NCI-H187 (cell line): ENCODE measurements around the gene PTPN1.
"Not testable (repeated sequence)": the region's sequence is repeated elsewhere in the genome, so short reads cannot be mapped to it uniquely, and the experiment has no call there.

ENCODE experiments used
- DNase-seq, 2 experiments: peaks; one replicate each; lab custom pipeline; 2025; lab: John Stamatoyannopoulos, UW

Gene PTPN1

DNA sequence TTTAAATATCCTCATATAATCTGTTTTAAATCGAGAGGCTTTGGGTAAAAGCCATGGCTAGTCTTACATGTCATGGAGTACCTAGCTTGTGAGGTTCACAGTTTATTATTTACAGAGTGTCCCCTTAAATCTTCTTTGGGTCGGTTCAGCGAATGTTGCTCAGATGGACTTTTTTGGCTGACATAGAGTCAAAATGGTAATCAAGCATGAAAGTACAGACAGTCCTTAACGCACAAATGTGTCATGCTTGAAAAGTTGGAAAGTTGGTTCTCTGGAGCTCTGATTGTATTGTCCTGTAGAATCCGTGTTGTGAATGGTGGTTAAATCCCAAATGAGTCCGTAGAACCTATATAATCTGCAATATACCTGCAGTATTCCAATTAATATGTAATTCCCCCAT lies 22.0 kb downstream of the PTPN1 start:
- no peak for DNase-seq

DNA sequence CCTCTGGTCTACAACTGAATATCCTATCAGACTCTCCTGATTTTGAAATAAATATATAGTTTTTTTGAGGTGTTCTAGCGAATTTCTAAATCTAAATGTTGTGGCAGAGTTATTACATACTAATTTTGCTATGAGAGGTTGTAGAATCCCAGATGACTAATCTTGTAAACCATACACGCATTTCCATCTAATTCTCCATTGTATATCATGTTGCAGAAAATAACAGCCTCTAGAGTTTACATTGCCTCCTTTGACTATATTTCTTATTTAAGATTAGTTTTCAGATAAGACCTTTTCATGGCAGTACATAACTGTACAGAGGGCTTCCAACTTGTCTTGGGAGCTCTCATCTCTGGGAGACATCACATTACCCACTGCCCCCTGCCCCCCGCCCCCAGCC lies 22.9 kb downstream of the PTPN1 start:
- DNase-seq: no peak

DNA sequence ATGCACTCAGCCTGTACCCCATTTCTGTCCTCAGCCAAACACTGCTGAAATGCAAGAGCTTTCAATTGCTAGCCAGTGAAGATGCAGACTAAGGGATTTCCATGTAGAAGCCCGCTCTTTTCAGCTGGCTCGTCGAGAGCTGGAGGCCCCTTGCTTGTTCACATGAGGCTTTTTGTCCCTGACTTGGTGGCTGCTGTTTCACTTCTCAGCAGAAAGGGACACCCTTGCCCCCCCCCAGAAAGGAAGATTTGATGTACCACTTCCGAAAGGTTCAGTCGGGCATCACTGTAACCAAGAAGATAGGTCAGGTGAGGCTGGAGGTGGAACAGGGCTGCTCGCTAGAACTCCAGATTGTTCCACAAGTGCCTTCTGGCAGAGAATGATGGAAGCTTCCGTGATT lies 23.3 kb downstream of the PTPN1 start:
- DNase-seq: no peak

DNA sequence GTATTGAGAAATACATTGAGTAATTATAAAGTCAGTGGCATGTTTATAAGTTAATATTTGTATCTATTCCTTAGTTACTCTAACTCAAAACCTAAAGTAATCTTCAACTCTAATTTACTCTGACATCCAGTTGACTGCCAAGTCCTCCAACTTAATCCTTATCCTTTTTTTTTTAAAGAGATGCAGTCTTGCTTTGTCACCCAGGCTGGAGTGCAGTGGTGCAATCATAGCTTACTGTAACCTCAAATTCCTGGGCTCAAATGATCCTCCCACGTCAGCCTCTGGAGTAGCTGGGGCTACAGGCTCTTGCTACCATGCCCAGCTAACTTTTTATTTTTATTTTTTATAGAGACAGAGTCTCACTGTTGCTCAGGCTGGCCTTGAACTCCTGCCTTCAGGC lies 24.4 kb downstream of the PTPN1 start:
- DNase-seq: no peak

DNA sequence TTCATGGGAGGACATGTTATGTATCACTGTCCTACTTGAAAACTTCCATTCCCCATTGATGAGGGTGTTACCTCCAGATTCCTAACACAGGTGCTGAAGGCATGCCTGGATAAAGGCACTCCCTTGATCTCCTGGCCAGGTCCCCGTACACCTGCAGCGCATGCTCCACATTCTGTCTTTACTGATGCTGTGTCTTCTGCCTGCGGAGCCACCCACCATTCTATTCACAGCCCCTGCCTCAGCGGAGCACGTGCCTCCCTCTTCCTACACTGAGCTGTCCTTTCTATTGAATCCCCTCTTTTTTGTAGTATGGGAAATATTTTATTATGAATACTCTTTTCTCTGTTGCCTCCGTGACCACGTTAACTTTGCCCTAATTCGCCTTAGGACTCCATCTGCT lies 25.0 kb downstream of the PTPN1 start:
- no peak for DNase-seq

DNA sequence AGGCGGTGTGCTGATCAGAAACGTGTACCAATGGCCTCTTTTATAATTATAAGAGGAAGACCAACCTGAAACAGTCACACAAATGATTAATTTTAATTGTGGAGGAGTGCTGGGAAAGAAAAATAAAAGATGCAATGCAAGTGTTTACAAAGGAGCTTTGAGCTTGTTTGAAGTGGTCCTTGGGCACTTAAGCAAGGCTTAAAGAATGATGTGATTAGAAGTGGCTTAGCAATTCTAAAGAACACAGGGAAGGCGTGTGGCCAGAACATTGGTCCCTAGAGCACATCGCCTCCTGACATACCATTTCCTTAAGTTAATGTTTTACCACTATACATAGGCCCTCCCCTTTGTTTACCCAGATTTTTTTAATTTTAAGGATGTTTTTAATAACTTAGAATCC lies 26.1 kb downstream of the PTPN1 start:
- peak; percentile 7 to 34 for DNase-seq

DNA sequence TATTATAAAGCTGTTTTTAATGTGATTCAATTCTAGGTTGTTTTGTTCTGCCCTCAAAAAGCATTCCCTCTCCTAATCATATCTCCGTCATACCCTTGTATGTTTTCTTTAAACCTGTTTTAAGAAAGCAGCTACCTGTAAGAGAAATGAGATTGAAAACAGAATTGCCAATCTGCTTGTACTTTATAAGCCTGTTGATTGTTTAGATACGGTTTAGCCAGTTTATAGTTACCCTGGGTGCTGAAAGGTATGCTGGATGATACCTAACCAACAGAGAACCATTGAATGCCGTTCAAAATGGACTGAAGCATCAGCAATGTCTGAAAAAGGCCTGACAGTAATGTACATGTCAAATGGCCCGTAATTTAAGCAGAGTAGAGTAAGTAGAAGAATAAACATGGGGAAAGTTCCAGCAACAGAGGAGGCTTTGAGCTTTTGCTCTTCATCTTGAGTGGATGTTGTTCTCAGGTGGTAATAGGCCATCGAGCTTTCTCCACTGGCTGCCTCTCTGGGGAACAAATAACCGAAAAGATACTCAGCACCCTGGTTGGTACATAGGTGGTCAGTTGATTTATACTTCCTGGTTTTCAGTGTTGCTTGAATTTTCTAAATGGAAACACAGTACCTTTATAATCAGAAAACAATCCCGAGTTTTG lies 27.5 kb downstream of the PTPN1 start:
- DNase-seq: peak; percentile 25 to 30

DNA sequence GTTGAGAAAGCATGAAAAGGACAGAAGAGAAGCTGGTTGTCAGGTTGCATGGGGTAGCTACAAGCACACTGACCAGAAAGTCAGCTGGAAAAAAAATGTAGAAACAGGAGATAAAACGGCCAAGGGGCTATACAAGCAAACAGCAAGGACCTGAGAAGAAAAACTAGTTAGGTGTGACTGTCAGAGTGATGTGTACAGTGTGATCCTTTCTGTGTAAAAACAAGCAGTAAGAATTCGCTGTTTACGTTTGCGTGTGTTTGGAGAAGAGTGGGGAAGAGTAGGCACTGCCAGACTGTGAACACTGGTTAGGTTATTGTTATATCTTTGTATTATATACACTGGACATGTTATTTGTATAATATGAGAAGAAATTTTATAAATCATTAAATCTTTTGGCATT lies 28.1 kb downstream of the PTPN1 start:
- DNase-seq: no peak

DNA sequence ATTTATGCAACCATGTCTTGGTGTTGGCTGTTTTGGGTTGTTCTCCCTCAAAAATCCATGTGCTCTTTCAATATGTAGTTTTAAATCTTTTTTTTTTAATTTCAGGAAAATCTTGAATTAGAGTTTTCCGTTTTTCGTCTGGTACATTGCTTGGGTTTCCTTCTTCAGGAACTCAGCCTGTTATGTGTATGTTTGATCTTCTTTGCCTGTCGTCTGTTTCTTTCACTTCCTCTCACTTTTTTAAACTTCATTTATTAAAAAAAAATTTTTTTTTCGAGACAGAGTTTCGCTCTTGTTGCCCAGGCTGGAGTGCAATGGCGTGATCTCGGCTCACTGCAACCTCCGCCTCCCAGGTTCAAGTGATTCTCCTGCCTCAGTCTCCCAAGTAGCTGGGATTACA lies 29.6 kb downstream of the PTPN1 start:
- DNase-seq: not testable (repeated sequence)

DNA sequence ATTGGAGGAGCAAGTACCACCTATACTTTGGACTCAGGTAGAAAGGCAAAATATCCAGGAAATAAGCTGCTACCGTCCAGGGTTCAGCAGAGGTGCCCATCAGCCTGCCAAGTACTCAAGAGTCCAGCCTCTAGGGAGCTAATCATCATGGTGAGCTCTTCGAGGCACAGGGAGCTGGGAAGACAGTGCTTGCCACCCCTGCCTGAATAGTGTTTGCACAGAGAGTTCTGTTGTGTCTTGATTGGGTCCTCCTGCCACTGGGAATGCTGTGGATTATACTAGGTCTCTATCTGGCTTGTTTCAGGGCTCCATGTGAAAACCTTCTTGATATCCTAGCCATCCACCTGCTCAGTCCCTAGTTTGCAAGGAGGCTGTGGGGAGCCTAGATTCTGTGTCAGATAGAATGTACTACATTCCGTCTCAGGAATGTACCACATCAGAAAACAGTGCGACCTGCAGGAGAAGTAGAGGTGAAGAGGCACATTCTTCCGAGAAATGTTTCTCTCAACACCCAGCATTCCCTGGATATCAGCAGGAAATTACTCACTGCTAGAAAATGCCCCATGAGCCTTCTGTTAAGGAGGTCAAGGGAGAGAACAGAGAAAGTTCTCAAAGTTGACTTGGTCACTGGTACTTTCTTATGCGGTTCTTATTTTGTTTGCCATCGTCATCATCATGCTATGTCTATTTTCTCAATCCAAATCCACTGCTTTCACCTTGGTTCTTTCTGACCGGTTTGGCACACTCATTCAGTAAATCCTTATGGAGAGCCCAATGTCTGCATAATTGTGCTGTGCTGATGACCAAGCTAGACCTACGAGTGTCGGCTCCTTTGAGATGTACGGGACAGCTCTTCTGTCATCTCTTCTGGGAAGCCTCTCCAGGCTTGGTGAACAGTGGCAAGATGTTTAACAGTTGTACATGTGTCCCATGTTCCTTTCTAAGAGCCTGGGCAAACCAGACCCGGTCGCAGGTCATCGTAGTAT lies 30.7 kb downstream of the PTPN1 start:
- no peak for DNase-seq

DNA sequence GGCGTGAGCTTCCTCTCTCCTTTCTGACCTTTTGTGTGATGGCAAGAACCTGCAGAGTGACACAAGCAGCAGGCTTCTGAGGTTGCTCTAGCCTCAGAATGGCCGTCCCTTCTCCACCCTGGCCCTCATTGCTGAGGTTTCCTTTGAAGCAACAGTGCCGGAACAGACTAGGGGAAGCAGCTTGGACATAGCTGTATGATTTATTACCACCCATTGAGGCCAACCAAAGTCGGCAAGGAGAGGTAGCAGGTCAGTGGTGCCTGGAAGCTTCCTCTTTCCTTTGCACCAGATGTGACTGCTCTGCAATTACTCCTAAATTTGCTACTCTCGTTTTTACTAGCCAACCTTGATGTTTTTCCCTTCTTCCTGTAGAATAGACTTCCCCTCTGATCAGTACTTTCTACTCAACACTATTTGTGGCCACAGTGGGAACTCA lies 31.4 kb downstream of the PTPN1 start:
- no peak for DNase-seq

DNA sequence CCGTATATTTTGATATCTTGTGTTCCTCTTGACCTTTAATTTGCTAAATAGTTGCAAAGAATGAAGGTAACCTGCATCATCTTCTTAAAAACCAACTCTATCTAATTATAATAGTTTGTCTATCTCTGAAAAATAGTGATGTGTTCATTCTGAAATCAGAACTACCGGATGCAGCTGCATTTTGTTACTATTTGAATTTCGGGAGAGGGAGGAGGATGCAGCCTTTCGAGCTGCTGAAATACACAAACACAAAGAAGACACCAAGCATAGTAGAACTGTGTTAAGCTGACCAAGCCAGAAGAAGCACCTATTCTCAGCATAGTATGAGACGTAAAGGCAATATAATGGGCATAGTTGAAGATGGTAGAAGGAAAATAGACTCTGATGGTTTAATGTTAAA lies 33.1 kb downstream of the PTPN1 start:
- DNase-seq: no peak

DNA sequence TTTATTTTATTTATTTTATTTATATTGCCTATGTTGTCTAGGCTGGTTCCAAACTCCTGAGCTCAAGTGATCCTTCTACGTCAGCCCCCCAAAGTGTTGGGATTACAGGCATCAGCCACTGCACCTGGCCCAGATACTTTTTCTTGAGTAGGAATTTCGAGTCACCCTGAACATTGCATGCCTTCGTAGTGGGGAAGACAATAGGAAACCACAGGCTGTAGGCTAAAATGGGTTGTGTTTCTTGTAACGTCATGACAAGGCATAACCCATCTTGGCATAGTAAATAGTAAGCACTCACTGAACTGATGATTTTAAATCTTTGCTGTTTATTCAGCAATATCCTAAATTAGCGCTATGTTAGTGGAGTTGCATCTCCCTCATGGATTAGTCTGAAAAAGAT lies 34.9 kb downstream of the PTPN1 start:
- DNase-seq: no peak

DNA sequence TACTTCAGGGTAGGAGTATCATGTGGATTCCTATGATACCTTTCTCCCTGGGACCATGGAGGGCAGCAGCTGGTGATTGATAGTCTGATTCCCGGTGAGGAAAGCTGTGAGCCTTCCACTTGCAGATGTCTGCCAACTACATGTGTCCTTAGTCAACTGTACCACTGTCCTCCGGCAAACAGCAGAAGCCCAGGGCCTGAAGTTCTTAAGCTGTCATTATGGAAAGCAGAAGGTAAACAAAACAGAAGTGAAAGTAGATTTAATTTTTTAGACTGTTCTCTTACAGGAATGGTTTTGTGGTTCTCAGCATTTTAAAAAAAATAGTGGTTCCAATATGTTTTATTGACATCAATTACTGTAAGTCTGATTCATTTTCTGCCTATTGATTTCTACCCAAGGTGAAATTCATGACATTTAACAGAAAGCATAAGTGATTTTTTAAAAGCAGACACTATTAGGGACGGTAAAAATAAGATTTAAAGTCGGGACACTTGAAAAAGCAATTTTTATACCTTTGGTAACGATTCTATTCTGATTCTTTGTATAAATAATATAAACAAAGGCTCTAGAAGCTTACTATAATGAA lies 36.6 kb downstream of the PTPN1 start:
- DNase-seq: no peak

DNA sequence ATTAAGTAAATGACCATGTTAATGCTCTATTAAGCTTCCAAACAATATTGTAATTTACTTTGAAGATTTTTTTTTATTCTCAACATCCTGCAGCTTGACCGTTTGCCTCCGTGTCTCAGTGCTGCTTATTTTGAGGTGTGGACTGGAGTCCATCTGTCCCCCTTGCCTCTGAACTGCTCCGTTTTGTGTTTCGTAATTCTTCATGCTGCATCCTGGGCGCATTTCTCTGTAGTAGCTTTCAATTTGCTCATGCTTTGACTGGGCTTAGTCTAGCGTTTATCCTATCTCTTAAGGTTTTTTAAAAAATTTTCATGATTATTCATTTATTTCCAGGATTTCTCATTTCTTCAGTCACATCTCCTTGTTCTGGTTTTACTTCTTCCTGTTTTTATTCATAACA lies 37.8 kb downstream of the PTPN1 start:
- no peak for DNase-seq

DNA sequence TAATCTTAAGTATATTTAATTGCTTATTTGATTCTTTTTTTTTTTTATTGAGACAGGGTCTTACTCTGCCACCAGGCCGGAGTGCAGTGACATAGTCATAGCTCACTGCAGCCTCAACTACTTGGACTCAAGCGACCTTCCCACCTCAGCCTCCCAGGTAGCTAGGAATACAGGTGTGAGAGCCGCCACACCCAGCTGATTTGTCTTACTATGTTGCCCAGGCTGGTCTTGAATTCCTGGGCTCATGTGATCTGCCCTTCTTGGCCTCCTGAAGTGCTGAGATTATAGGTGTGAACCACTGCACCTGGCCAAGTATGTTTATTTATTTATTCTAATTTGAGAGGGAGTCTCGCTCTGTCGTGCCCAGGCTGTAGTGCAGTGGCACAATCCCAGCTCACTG lies 38.2 kb downstream of the PTPN1 start:
- no peak for DNase-seq

DNA sequence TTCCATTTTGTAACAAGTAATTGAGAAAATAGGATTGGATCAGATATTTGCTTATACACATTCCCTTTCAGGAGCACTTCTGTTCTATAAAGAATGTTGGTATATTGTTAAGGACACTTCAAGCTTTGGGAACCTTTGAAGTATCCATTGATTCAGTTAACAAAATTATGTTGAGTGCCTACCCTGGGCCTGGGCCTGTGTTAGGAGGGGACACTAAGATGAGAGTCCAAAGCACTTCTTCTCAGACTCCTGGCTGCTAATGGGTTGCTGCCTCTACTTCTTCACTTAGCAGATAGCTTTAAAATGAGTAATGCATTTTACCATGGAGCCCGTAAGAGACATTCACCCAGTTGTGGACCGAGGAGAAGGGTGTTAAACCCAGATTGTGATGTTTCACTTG lies 40.3 kb downstream of the PTPN1 start:
- peak; percentile 24 to 36 for DNase-seq

DNA sequence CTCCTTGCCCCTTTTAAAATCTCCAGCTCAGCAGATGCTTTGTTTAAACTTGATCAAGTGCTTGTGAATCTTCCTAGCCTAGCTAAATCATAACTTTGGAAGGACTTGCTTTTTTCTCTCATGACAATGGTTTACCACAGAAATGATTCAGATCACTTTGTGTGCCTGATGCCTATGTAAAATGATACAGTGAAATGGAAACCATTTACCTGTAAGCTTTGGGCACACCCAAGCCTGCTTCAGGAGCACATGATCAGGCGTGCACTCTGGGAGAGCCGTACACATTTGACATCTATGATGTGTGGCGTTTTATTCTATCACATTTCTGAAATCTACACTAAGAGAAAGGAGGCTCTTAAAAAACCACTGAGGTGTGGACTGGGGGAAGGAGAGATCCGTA lies 41.1 kb downstream of the PTPN1 start:
- peak; percentile 55 to 74 for DNase-seq

DNA sequence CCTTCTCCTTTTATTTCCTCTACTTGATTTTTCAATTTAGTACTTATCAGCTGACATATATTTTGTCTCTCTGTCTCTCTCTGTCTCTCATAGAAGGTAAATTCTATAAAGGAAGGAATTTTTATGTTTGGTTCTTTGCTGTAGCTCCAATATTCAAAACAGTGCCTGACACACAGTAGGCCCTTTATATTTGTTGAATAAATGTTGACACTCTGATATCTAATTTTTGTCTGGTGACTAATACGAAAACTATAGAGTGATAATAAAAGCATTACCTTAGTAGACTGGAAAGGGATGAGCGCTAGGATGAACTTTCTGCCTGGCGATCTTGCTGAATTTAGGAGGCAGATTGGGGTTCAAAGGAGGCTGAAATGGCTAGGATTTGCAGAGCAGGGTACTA lies 42.8 kb downstream of the PTPN1 start:
- DNase-seq: no peak

DNA sequence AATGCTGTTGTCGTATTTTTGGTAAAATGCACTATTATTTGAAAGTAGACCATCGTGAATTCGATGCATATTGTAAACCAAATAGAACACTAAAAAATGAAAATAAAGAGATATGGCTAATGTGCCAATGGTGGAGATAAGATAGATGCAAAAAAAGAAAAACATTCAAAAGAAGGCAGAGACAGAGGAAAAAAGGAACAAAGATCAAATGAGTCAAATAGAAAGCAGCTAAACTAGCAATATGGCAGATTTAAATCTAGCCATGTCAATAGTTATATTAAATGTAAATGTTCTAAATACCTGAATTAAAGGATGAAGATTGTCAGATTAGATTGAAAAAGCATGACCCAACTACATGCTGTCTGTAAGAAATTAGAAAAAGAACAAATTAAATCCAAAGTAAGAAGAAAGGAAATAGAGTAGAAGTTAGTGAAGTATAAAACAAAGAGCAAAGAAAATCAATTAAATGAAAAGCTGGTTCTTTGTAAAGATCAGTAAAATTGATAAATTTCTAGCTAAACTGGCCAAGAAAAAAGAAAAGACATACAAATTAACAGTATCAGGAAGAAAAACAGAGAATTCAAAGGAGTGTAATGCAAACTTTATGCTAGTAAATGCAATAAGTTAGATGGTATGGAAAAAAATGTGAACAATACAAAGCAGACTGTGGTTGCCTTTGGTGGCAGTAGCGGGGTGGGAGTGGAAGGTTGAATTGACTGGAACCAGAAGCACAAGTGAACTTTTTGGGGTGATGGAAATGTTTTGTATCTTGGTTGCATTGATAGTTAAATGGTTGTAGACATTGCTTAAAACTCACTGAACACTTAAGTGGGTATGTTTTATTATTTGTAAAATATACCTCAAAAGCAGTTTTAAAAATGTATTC lies 44.8 kb downstream of the PTPN1 start:
- no peak for DNase-seq

DNA sequence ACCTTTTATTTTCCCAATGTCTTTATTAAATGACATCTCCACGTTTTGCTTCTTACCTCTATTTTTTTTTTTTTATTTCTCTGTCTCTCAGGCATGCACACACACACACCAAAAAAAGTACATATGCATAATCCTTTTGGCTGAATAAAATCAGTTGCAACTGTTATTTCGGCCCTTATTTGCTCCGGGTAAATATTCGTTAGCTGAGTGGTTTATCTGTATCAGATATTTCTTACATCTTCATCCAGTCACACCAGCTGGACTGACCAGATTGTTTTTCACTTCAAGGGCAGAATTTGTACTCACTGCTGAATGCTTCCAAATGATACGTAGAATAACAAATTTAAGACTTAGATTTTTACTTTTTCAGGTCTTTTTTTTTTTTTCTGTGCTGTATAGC lies 45.5 kb downstream of the PTPN1 start:
- no peak for DNase-seq

DNA sequence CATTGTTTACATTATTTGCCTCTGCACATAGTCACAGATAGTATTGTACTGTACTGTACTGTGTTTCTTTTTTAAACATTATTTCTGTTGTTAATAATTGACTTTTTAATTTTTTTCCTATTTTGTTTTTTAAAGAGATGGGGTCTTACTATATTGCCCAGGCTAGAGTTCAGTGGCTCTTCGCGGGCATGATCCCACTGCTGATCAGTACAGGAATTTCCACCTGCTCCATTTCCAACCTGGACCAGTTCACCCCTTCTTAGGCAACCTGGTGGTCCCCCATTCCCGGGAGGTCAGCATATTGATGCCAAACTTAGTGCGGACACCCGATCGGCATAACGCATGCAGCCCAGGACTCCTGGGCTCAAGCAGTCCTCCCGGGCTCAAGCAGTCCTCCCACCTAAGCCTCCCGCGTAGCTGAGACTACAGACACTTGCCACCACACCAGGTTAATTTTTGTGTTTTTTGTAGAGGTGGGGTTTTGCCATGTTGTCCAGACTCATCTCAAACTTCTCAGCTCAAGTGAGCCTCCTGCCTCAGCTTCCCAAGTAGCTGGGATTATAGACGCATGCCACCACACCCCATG lies 47.5 kb downstream of the PTPN1 start:
- DNase-seq: no peak
